ENCODE data around the gene HTT.

Gene HTT

DNA sequence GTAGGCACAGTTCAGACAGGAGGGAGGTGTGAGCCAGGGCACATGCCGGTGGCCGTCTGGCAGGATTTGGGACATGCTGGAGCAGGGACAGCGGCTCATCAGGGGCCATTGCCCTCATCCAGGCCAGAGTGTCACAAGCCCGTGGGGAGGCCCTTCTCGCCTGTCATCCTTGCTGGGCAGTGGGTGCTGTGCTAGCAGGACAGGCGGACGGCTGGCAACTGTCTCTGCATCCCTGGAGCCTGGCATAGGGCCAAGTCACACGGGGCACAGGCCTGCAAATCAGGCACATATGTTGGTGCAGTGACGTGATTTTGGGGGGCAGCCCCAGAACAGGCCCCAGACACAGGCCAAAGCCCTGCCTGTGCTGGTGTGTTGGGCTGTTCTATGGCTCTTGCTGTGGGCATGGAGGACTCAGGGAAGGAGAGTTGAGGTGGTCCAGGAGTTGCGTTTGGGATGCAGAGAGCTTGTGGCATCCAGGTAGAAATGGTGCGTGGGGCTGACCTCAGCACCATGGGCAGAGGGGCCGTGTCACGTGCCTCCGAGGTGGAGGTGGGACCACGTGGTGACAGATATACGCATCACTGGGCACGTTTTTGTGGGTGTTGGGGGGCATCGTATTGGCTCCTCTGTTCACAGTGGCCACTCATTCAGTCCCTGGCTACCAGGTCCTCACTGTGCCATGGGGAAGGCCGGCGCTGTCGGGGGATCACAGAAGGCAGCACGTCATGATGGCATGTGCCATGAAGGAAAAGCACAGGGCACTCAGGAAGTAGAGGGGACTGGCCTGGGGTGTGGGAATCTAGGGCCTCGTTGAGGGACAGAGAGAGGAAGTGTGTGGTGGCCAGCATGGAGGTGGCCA is 159.9 kb downstream of the HTT start:
- peaks cover 78% of the 10 kb centered on the region for H3K36me3 ChIP-seq (ENCODE audit: control insufficient read depth, insufficient read depth, low read length, severe bottlenecking)
- DNase-seq (ENCODE audit: low read depth) = no peak

DNA sequence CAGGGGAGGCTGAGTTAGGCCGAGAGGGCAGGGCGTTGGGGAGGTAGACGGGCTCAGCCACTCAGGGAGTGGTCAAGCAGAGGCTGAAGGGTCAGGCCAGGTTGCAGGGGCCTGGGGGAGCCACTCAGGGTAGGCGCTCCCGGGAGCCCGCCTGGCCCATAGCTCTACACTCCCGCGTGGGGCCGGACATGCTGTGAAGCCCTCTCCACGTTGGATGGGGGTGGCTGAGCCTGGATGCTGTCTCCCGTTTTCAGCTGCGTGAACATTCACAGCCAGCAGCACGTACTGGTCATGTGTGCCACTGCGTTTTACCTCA is 160.5 kb downstream of the HTT start:
- no peak for DNase-seq (ENCODE audit: low read depth)
- Histone ChIP-seq H3K4me1 (ENCODE audit: control insufficient read depth, insufficient read depth, low read length) (no peaks in the 10 kb centered on the region), H3K36me3 (ENCODE audit: control insufficient read depth, insufficient read depth, low read length, severe bottlenecking) (peaks cover 78% of the 10 kb centered on the region)

More for the DNA sequence above, 159.9 kb downstream of the HTT start:
- Histone ChIP-seq H3K27me3 (replicated peaks; ENCODE audit: control insufficient read depth, insufficient read depth, low read length) (no peaks in the 10 kb centered on the region), H3K9ac (ENCODE audit: low read length) (no peak overlapping the region), H3K4me3 (ENCODE audit: low read length) (no peak overlapping the region), H3K9me3 (ENCODE audit: control insufficient read depth, low read length) (no peaks in the 10 kb centered on the region), H3K4me1 (ENCODE audit: control insufficient read depth, insufficient read depth, low read length) (no peaks in the 10 kb centered on the region)

DNA sequence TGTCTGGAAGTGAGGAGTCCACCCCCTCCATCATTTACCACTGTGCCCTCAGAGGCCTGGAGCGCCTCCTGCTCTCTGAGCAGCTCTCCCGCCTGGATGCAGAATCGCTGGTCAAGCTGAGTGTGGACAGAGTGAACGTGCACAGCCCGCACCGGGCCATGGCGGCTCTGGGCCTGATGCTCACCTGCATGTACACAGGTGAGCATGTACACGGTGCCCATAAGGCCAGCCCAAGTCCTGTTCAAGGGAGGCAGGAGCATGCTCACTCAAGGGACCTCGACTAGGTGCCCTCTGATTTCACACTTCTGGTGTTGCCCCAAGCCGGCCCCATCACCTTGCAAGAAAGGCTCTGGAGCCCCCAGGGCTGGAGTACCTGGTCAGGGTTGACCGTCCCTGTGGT is 161.1 kb downstream of the HTT start:
- Histone ChIP-seq H3K36me3 (ENCODE audit: control insufficient read depth, insufficient read depth, low read length, severe bottlenecking) (peaks cover 78% of the 10 kb centered on the region), H3K4me3 (ENCODE audit: low read length) (no peak overlapping the region), H3K9me3 (ENCODE audit: control insufficient read depth, low read length) (no peaks in the 10 kb centered on the region), H3K9ac (ENCODE audit: low read length) (no peak overlapping the region), H3K4me1 (ENCODE audit: control insufficient read depth, insufficient read depth, low read length) (no peaks in the 10 kb centered on the region), H3K27me3 (replicated peaks; ENCODE audit: control insufficient read depth, insufficient read depth, low read length) (no peaks in the 10 kb centered on the region)
- no peak for DNase-seq (ENCODE audit: low read depth)

More for the DNA sequence above, 160.5 kb downstream of the HTT start:
- Histone ChIP-seq H3K9ac (ENCODE audit: low read length) (no peak overlapping the region), H3K9me3 (ENCODE audit: control insufficient read depth, low read length) (no peaks in the 10 kb centered on the region), H3K4me3 (ENCODE audit: low read length) (no peak overlapping the region), H3K27me3 (replicated peaks; ENCODE audit: control insufficient read depth, insufficient read depth, low read length) (no peaks in the 10 kb centered on the region)

DNA sequence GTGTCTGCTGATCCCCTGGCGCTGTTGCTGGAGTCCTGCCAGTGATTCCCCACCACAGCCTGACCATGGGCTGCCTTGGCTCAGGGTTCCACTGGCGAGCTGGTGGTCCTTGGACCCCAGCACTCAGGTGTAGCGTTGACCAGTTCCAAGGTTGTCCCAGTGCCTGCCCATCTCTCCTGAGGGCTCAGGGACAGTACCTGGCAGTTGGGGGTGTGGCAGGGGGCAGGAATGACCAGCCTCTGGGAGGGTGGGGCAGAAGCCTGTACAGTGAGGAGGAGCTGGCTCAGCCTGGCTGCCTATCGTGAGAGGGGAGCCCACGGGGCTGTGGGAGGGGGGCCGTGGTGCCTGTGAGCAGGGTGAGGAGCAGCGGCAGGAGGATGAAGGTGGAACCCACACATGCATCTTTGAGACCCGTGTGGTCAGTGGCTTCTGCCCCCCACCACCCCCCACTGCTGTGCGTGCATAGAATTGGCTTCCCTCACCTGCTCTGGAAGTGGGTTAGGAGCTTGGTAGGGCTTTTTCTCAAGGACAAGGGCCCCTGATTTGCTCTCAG is 161.9 kb downstream of the HTT start:
- Histone ChIP-seq H3K36me3 (ENCODE audit: control insufficient read depth, insufficient read depth, low read length, severe bottlenecking) (peaks cover 76% of the 10 kb centered on the region), H3K9ac (ENCODE audit: low read length) (no peak overlapping the region), H3K27me3 (replicated peaks; ENCODE audit: control insufficient read depth, insufficient read depth, low read length) (no peaks in the 10 kb centered on the region), H3K4me1 (ENCODE audit: control insufficient read depth, insufficient read depth, low read length) (peaks cover 2% of the 10 kb centered on the region), H3K9me3 (ENCODE audit: control insufficient read depth, low read length) (no peaks in the 10 kb centered on the region), H3K4me3 (ENCODE audit: low read length) (no peak overlapping the region)
- no peak for DNase-seq (ENCODE audit: low read depth)

DNA sequence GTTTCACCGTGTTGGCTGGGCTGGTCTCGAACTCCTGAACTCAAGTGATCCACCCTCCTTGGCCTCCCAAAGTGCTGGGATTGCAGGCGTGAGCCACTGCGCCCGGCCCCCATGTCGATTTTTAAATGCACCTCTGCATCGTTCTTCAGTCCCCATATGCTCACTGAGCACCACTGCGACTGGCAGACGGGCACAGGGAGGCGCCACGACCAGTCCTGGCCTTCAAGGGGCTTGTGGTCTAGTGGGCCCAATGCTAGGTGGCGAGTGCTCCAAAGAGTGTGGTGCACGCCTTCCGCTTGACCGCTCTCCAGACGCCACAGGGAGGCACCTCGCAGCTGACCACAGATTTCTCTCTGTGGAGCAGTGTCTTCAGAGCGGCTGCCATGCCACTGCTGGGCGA is 162.8 kb downstream of the HTT start:
- H3K36me3 ChIP-seq (ENCODE audit: control insufficient read depth, insufficient read depth, low read length, severe bottlenecking) = peaks cover 70% of the 10 kb centered on the region
- no peak for DNase-seq (ENCODE audit: low read depth)
- H3K9ac ChIP-seq (ENCODE audit: low read length) = no peak overlapping the region
- no peaks in the 10 kb centered on the region for H3K9me3 ChIP-seq (ENCODE audit: control insufficient read depth, low read length)
- no peaks in the 10 kb centered on the region for H3K27me3 ChIP-seq (replicated peaks; ENCODE audit: control insufficient read depth, insufficient read depth, low read length)
- peaks cover 10% of the 10 kb centered on the region for H3K4me1 ChIP-seq (ENCODE audit: control insufficient read depth, insufficient read depth, low read length)
- H3K4me3 ChIP-seq (ENCODE audit: low read length) = no peak overlapping the region

DNA sequence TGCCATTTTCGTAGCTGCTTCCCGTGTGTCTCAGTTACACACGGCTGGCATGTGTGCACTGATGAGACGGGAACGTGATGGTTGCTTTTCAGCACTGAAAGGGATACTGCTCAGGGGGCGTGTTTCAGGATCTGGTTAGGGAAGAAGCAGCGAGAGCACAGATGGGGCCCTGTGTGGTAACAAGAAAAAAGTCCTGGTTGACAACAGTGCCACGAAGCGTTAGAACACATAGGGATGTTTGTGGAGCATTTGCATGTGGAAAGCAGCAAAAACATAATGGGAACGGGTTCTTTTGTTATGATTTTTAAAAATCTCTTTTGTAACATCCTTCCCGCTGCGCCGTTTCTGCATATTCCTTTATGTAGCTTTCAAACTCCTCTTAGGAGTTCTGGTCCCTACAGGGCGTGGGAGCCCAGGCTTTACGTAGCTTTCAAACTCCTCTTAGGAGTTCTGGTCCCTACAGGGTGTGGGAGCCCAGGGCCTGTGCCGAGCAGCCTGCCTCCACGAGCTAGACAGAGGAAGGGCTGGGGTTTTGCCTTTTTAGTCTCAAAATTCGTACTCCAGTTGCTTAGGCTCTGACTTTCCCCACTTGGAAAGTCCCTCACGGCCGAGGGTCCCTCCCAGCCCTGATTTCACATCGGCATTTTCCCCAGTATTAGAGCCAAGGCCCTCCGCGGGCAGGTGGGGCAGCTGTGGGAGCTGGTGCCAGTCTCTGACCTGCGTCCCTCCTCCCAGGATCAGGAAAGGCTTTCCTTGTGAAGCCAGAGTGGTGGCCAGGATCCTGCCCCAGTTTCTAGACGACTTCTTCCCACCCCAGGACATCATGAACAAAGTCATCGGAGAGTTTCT is 163.5 kb downstream of the HTT start:
- no peaks in the 10 kb centered on the region for H3K9me3 ChIP-seq (ENCODE audit: control insufficient read depth, low read length)
- peaks cover 10% of the 10 kb centered on the region for H3K4me1 ChIP-seq (ENCODE audit: control insufficient read depth, insufficient read depth, low read length)
- H3K9ac ChIP-seq (ENCODE audit: low read length) = no peak overlapping the region
- peaks cover 63% of the 10 kb centered on the region for H3K36me3 ChIP-seq (ENCODE audit: control insufficient read depth, insufficient read depth, low read length, severe bottlenecking)
- no peak for DNase-seq (ENCODE audit: low read depth)
- H3K4me3 ChIP-seq (ENCODE audit: low read length) = no peak overlapping the region
- no peaks in the 10 kb centered on the region for H3K27me3 ChIP-seq (replicated peaks; ENCODE audit: control insufficient read depth, insufficient read depth, low read length)

DNA sequence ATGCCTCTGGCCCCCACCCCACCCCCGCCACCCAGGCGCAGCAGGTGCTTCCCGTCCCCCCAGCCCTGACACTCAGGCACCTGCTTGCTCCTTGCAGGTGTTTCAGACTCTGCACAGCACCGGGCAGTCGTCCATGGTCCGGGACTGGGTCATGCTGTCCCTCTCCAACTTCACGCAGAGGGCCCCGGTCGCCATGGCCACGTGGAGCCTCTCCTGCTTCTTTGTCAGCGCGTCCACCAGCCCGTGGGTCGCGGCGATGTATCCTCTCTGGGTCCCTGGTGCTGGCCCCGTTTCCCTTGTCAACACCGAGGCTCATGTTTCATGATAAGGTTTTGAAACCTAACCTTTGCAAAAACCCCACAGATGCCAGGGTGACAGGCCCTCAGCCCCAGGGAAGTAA is 164.2 kb downstream of the HTT start:
- H3K4me1 ChIP-seq (ENCODE audit: control insufficient read depth, insufficient read depth, low read length) = peaks cover 10% of the 10 kb centered on the region
- peaks cover 55% of the 10 kb centered on the region for H3K36me3 ChIP-seq (ENCODE audit: control insufficient read depth, insufficient read depth, low read length, severe bottlenecking)
- no peaks in the 10 kb centered on the region for H3K9me3 ChIP-seq (ENCODE audit: control insufficient read depth, low read length)
- no peak for DNase-seq (ENCODE audit: low read depth)
- no peaks in the 10 kb centered on the region for H3K27me3 ChIP-seq (replicated peaks; ENCODE audit: control insufficient read depth, insufficient read depth, low read length)
- H3K4me3 ChIP-seq (ENCODE audit: low read length) = no peak overlapping the region
- H3K9ac ChIP-seq (ENCODE audit: low read length) = no peak overlapping the region

DNA sequence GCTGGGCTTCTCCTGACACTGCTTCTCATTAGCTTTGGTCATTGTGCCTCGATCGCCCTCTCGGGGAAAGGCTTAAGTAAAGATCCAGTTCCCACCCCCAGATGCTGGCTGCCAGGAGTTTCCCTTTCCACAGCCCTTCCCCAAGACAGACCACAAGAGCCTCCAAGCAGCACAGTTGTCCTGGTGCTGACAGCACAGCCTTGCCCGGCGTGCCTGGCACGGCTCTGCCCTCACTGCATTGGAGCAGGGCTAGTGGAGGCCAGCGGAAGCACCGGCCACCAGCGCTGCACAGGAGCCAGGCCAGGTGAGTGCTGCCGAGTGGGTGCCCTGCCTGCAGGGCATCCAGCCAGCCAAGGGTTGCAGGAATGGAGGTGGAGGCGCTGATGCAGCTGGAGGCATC is 164.8 kb downstream of the HTT start:
- Histone ChIP-seq H3K9ac (ENCODE audit: low read length) (no peak overlapping the region), H3K4me3 (ENCODE audit: low read length) (no peak overlapping the region), H3K27me3 (replicated peaks; ENCODE audit: control insufficient read depth, insufficient read depth, low read length) (no peaks in the 10 kb centered on the region), H3K9me3 (ENCODE audit: control insufficient read depth, low read length) (no peaks in the 10 kb centered on the region), H3K4me1 (ENCODE audit: control insufficient read depth, insufficient read depth, low read length) (peaks cover 10% of the 10 kb centered on the region), H3K36me3 (ENCODE audit: control insufficient read depth, insufficient read depth, low read length, severe bottlenecking) (peaks cover 51% of the 10 kb centered on the region)
- DNase-seq (ENCODE audit: low read depth) = no peak

DNA sequence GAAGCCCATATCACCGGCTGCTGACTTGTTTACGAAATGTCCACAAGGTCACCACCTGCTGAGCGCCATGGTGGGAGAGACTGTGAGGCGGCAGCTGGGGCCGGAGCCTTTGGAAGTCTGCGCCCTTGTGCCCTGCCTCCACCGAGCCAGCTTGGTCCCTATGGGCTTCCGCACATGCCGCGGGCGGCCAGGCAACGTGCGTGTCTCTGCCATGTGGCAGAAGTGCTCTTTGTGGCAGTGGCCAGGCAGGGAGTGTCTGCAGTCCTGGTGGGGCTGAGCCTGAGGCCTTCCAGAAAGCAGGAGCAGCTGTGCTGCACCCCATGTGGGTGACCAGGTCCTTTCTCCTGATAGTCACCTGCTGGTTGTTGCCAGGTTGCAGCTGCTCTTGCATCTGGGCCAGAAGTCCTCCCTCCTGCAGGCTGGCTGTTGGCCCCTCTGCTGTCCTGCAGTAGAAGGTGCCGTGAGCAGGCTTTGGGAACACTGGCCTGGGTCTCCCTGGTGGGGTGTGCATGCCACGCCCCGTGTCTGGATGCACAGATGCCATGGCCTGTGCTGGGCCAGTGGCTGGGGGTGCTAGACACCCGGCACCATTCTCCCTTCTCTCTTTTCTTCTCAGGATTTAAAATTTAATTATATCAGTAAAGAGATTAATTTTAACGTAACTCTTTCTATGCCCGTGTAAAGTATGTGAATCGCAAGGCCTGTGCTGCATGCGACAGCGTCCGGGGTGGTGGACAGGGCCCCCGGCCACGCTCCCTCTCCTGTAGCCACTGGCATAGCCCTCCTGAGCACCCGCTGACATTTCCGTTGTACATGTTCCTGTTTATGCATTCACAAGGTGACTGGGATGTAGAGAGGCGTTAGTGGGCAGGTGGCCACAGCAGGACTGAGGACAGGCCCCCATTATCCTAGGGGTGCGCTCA is 165.8 kb downstream of the HTT start:
- Histone ChIP-seq H3K9ac (ENCODE audit: low read length) (no peak overlapping the region), H3K4me3 (ENCODE audit: low read length) (no peak overlapping the region), H3K4me1 (ENCODE audit: control insufficient read depth, insufficient read depth, low read length) (peaks cover 10% of the 10 kb centered on the region), H3K9me3 (ENCODE audit: control insufficient read depth, low read length) (no peaks in the 10 kb centered on the region), H3K27me3 (replicated peaks; ENCODE audit: control insufficient read depth, insufficient read depth, low read length) (no peaks in the 10 kb centered on the region), H3K36me3 (ENCODE audit: control insufficient read depth, insufficient read depth, low read length, severe bottlenecking) (peaks cover 49% of the 10 kb centered on the region)
- no peak for DNase-seq (ENCODE audit: low read depth)

DNA sequence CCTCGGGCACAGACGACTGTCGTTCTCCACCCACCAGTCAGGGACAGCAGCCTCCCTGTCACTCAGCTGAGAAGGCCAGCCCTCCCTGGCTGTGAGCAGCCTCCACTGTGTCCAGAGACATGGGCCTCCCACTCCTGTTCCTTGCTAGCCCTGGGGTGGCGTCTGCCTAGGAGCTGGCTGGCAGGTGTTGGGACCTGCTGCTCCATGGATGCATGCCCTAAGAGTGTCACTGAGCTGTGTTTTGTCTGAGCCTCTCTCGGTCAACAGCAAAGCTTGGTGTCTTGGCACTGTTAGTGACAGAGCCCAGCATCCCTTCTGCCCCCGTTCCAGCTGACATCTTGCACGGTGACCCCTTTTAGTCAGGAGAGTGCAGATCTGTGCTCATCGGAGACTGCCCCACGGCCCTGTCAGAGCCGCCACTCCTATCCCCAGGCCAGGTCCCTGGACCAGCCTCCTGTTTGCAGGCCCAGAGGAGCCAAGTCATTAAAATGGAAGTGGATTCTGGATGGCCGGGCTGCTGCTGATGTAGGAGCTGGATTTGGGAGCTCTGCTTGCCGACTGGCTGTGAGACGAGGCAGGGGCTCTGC is 166.5 kb downstream of the HTT start:
- H3K9ac ChIP-seq (ENCODE audit: low read length) = no peak overlapping the region
- H3K4me1 ChIP-seq (ENCODE audit: control insufficient read depth, insufficient read depth, low read length) = peaks cover 10% of the 10 kb centered on the region
- no peak overlapping the region for H3K4me3 ChIP-seq (ENCODE audit: low read length)
- H3K27me3 ChIP-seq (replicated peaks; ENCODE audit: control insufficient read depth, insufficient read depth, low read length) = no peaks in the 10 kb centered on the region
- H3K36me3 ChIP-seq (ENCODE audit: control insufficient read depth, insufficient read depth, low read length, severe bottlenecking) = peaks cover 41% of the 10 kb centered on the region
- no peaks in the 10 kb centered on the region for H3K9me3 ChIP-seq (ENCODE audit: control insufficient read depth, low read length)
- no peak for DNase-seq (ENCODE audit: low read depth)
